Measurements from ENCODE around the gene SH2B2.
"Not testable (repeated sequence)": the region's sequence is repeated elsewhere in the genome, so short reads cannot be mapped to it uniquely, and the experiment has no call there.

Gene SH2B2

GRCh38 chr7:102295346-102296178 is 8.9 kb downstream of the SH2B2 start:
- no peaks in the 10 kb centered on the region for H3K27me3 ChIP-seq (ENCODE audit: control insufficient read depth, insufficient read depth, low read length)
- H3K27ac ChIP-seq (ENCODE audit: low read depth, low read length): no peak overlapping the region
- H3K9ac ChIP-seq (ENCODE audit: low read length): no peak overlapping the region

DNA sequence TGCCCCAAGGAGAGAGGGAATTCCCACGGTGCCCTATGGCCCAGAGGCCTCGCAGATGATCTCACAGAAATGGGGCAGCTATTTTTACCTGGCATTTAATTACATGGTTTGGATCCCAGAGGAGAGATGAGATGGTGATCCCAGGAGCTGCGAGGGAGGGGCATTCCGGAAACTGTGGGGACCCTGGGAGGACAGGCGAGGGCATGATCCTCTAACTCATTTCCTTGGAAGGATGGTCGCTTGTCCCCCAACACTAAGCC is 9.4 kb downstream of the SH2B2 start:
- no peak overlapping the region for H3K9ac ChIP-seq (ENCODE audit: low read length)
- H3K4me1 ChIP-seq (ENCODE audit: control insufficient read depth, insufficient read depth, low read length): no peaks in the 10 kb centered on the region
- H3K4me3 ChIP-seq (ENCODE audit: low read length): no peak overlapping the region
- H3K36me3 ChIP-seq (ENCODE audit: control insufficient read depth, insufficient read depth, low read length): no peaks in the 10 kb centered on the region
- H3K27me3 ChIP-seq (ENCODE audit: control insufficient read depth, insufficient read depth, low read length): no peaks in the 10 kb centered on the region
- no peak overlapping the region for H3K27ac ChIP-seq (ENCODE audit: low read depth, low read length)

More at GRCh38 chr7:102295346-102296178, 8.9 kb downstream of the SH2B2 start:
- H3K36me3 ChIP-seq (ENCODE audit: control insufficient read depth, insufficient read depth, low read length): no peaks in the 10 kb centered on the region
- no peak overlapping the region for H3K4me3 ChIP-seq (ENCODE audit: low read length)
- H3K4me1 ChIP-seq (ENCODE audit: control insufficient read depth, insufficient read depth, low read length): no peaks in the 10 kb centered on the region

DNA sequence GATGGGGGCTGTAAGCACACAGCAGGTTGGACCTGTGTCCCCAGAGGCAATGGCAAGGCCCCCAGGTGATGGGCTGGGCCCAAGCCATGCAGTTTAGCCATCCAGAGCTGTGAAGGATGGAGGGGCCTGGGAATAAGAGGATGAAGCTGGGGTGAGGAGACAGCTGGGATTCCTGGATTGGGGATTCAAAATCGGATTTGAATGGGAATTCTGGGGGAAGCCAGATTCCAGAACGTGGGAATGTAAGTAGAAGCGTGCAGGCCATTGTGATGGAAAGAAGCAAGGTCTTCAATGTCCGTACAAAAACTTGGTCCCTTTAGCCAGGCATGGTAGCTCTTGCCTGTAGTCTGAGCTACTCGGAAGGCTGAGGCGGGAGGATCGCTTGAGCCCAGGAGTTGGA is 9.8 kb downstream of the SH2B2 start:
- no peaks in the 10 kb centered on the region for H3K27me3 ChIP-seq (ENCODE audit: control insufficient read depth, insufficient read depth, low read length)
- no peaks in the 10 kb centered on the region for H3K36me3 ChIP-seq (ENCODE audit: control insufficient read depth, insufficient read depth, low read length)
- H3K27ac ChIP-seq (ENCODE audit: low read depth, low read length): no peak overlapping the region
- H3K4me3 ChIP-seq (ENCODE audit: low read length): no peak overlapping the region
- H3K9ac ChIP-seq (ENCODE audit: low read length): no peak overlapping the region
- H3K4me1 ChIP-seq (ENCODE audit: control insufficient read depth, insufficient read depth, low read length): no peaks in the 10 kb centered on the region

- H3K4me3 ChIP-seq (ENCODE audit: low read length): no peak overlapping the region
- no peaks in the 10 kb centered on the region for H3K4me1 ChIP-seq (ENCODE audit: control insufficient read depth, insufficient read depth, low read length)
- no peak overlapping the region for H3K9ac ChIP-seq (ENCODE audit: low read length)
- no peak overlapping the region for H3K27ac ChIP-seq (ENCODE audit: low read depth, low read length)
- no peaks in the 10 kb centered on the region for H3K27me3 ChIP-seq (ENCODE audit: control insufficient read depth, insufficient read depth, low read length)
- H3K36me3 ChIP-seq (ENCODE audit: control insufficient read depth, insufficient read depth, low read length): no peaks in the 10 kb centered on the region
Observed at GRCh38 chr7:102297487-102298218, 11.0 kb downstream of the SH2B2 start.

DNA sequence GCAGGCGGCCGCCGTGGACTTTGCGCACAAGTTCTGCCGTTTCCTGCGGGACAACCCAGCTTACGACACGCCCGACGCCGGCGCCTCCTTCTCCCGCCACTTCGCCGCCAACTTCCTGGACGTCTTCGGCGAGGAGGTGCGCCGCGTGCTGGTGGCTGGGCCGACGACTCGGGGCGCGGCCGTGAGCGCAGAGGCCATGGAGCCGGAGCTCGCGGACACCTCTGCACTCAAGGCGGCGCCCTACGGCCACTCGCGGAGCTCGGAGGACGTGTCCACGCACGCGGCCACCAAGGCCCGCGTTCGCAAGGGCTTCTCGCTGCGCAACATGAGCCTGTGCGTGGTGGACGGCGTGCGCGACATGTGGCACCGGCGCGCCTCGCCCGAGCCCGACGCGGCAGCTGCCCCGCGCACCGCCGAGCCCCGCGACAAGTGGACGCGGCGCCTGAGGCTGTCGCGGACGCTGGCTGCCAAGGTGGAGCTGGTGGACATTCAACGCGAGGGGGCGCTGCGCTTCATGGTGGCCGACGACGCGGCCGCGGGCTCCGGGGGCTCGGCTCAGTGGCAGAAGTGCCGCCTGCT is 14.1 kb downstream of the SH2B2 start:
- H3K4me3 ChIP-seq (ENCODE audit: low read length): no peak overlapping the region
- no peak overlapping the region for H3K9ac ChIP-seq (ENCODE audit: low read length)
- no peaks in the 10 kb centered on the region for H3K27me3 ChIP-seq (ENCODE audit: control insufficient read depth, insufficient read depth, low read length)
- H3K36me3 ChIP-seq (ENCODE audit: control insufficient read depth, insufficient read depth, low read length): no peaks in the 10 kb centered on the region
- no peaks in the 10 kb centered on the region for H3K4me1 ChIP-seq (ENCODE audit: control insufficient read depth, insufficient read depth, low read length)
- no peak overlapping the region for H3K27ac ChIP-seq (ENCODE audit: low read depth, low read length)

GRCh38 chr7:102301367-102301766 is 14.7 kb downstream of the SH2B2 start:
- not testable (repeated sequence) for H3K9ac ChIP-seq (ENCODE audit: low read length); H3K27me3 ChIP-seq (ENCODE audit: control insufficient read depth, insufficient read depth, low read length); H3K27ac ChIP-seq (ENCODE audit: low read depth, low read length); H3K4me3 ChIP-seq (ENCODE audit: low read length); H3K4me1 ChIP-seq (ENCODE audit: control insufficient read depth, insufficient read depth, low read length); H3K36me3 ChIP-seq (ENCODE audit: control insufficient read depth, insufficient read depth, low read length)

GRCh38 chr7:102302025-102302424 is 15.4 kb downstream of the SH2B2 start:
- H3K27me3 ChIP-seq (ENCODE audit: control insufficient read depth, insufficient read depth, low read length): no peaks in the 10 kb centered on the region
- H3K36me3 ChIP-seq (ENCODE audit: control insufficient read depth, insufficient read depth, low read length): no peaks in the 10 kb centered on the region
- H3K27ac ChIP-seq (ENCODE audit: low read depth, low read length): no peak overlapping the region
- no peaks in the 10 kb centered on the region for H3K4me1 ChIP-seq (ENCODE audit: control insufficient read depth, insufficient read depth, low read length)
- no peak overlapping the region for H3K9ac ChIP-seq (ENCODE audit: low read length)
- no peak overlapping the region for H3K4me3 ChIP-seq (ENCODE audit: low read length)

DNA sequence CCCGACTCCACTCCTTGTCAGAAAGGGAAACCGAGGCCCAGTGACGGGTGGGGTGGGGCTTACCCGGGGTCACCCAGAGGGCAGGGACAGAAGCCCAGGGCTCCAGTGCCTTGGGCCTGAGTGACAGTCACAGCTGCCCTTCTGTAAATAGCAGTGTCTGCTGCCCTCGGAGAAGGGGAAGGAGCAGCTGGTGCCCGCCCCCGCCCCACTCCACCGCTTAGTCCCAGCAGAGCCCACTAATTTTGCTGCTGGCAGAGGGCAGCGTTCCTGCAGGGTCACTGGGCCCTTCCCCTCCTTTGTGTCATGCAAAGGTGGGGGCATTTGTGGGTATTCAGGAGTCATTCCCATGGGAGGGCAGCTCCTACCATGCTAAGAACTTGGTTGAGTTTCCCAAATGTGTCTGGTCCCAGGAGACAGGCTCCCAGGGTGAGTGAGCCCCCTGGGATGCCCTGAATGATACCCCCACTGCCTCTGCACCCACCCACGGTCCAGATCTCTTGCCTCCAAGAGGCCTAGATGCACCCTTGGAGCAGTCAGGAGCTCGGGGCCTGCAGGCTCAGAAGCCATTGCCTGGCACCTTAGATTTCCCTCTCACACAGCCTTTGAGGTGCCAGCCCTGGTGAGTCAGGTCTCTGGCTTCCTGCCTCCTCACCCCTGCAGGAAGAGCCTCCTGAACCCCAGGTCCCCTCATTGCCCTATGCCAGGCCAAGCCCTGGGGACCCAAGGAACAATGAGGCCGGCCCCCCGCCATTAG is 17.2 kb downstream of the SH2B2 start:
- Histone ChIP-seq H3K9ac (ENCODE audit: low read length) (no peak overlapping the region), H3K4me1 (ENCODE audit: control insufficient read depth, insufficient read depth, low read length) (no peaks in the 10 kb centered on the region), H3K27me3 (ENCODE audit: control insufficient read depth, insufficient read depth, low read length) (no peaks in the 10 kb centered on the region), H3K36me3 (ENCODE audit: control insufficient read depth, insufficient read depth, low read length) (no peaks in the 10 kb centered on the region), H3K4me3 (ENCODE audit: low read length) (no peak overlapping the region), H3K27ac (ENCODE audit: low read depth, low read length) (no peak overlapping the region)

- H3K27ac ChIP-seq (ENCODE audit: low read depth, low read length): no peak overlapping the region
- H3K9ac ChIP-seq (ENCODE audit: low read length): no peak overlapping the region
- H3K4me3 ChIP-seq (ENCODE audit: low read length): no peak overlapping the region
- H3K4me1 ChIP-seq (ENCODE audit: control insufficient read depth, insufficient read depth, low read length): no peaks in the 10 kb centered on the region
- H3K36me3 ChIP-seq (ENCODE audit: control insufficient read depth, insufficient read depth, low read length): no peaks in the 10 kb centered on the region
- H3K27me3 ChIP-seq (ENCODE audit: control insufficient read depth, insufficient read depth, low read length): no peaks in the 10 kb centered on the region
Observed at GRCh38 chr7:102304668-102305067, 18.0 kb downstream of the SH2B2 start.

- Histone ChIP-seq H3K27me3 (ENCODE audit: control insufficient read depth, insufficient read depth, low read length) (no peaks in the 10 kb centered on the region), H3K4me3 (ENCODE audit: low read length) (no peak overlapping the region), H3K9ac (ENCODE audit: low read length) (no peak overlapping the region), H3K27ac (ENCODE audit: low read depth, low read length) (no peak overlapping the region), H3K4me1 (ENCODE audit: control insufficient read depth, insufficient read depth, low read length) (no peaks in the 10 kb centered on the region), H3K36me3 (ENCODE audit: control insufficient read depth, insufficient read depth, low read length) (no peaks in the 10 kb centered on the region)
Observed at GRCh38 chr7:102305414-102306268, 19.0 kb downstream of the SH2B2 start.

- no peak overlapping the region for H3K9ac ChIP-seq (ENCODE audit: low read length)
- no peak overlapping the region for H3K27ac ChIP-seq (ENCODE audit: low read depth, low read length)
- no peaks in the 10 kb centered on the region for H3K36me3 ChIP-seq (ENCODE audit: control insufficient read depth, insufficient read depth, low read length)
- H3K4me3 ChIP-seq (ENCODE audit: low read length): peak overlapping the region; percentile 2
- no peaks in the 10 kb centered on the region for H3K27me3 ChIP-seq (ENCODE audit: control insufficient read depth, insufficient read depth, low read length)
- no peaks in the 10 kb centered on the region for H3K4me1 ChIP-seq (ENCODE audit: control insufficient read depth, insufficient read depth, low read length)
Observed at GRCh38 chr7:102306916-102307677, 20.4 kb downstream of the SH2B2 start.
